GM12878 (cell line): ENCODE results near the gene PDE9A. TPM values are rescaled to one million over a fixed set of nuclear protein-coding genes. Genes with fewer than 3 reads are reported as not detected.

Source experiments
- ATAC-seq: fragments of 200-7000 bp; cut with Tn5 transposase; 3 replicates; pipeline ENCODE4 v1.9.1; 2020; ENCODE audit warnings: mild to moderate bottlenecking, moderate library complexity
- BruUV-seq: library from RNA; stranded (reverse); fragments of 400-500 nt; replicated peaks from 2 replicates; lab custom pipeline; 2021; lab: Mats Ljungman, UMichigan
- CTCF ChIA-PET: fragments of 300-600 bp; sonication (Branson Sonifier 250); formaldehyde crosslinking; extraction: SDS; loops from one replicate; lab custom pipeline; 2021; ENCODE audit warnings: inconsistent platforms; lab: Yijun Ruan, JAX
- POLR2A ChIA-PET: fragments of 350-600 bp; formaldehyde crosslinking; extraction: SDS; loops from one replicate; lab custom pipeline; 2021; ENCODE audit warnings: inconsistent platforms; lab: Charles Lee
- RAD21 ChIA-PET: fragments of 300-600 bp; sonication (Branson Sonifier 250); formaldehyde crosslinking; loops from one replicate; lab custom pipeline; 2023; ENCODE audit warnings: antibody characterized with exemption; ENCODE audit not compliant: unreplicated experiment; lab: Charles Lee
- SMC1A ChIA-PET: fragments of 300-600 bp; sonication (Branson Sonifier 250); formaldehyde crosslinking; loops from one replicate; lab custom pipeline; 2023; ENCODE audit not compliant: unreplicated experiment, uncharacterized antibody; lab: Charles Lee
- DNase-seq: peaks from one replicate; pipeline ENCODE4 v3.0.0-alpha.2; 2011; ENCODE audit warnings: low read depth, low spot score
- FAIRE-seq: peaks from 3 replicates; lab custom pipeline; 2011; peaks lifted over from hg19 to GRCh38; lab: Jason Lieb, UNC
- H2AFZ ChIP-seq: 2 replicates; pipeline ENCODE4 v1.6.0; 2011; ENCODE audit warnings: low read depth, low read length, control low read depth; ENCODE audit not compliant: control insufficient read depth
- H3K27ac ChIP-seq: 2 replicates; pipeline ENCODE4 v1.5.1; 2011; ENCODE audit warnings: control low read depth; ENCODE audit not compliant: control insufficient read depth, insufficient read depth
- H3K27me3 ChIP-seq, 2 experiments: replicated peaks in 1 of 2; 2 replicates each; pipeline versions ENCODE4 v1.6.0 to v1.6.1; 2011; ENCODE audit warnings: low read length in 1 of 2; ENCODE audit not compliant: control insufficient read depth in 2 of 2, insufficient read depth in 2 of 2
- H3K36me3 ChIP-seq, 2 experiments: 2 replicates each; pipeline ENCODE4 v1.5.1; 2011; ENCODE audit warnings: low read length in 1 of 2; ENCODE audit not compliant: control insufficient read depth in 2 of 2, insufficient read depth in 2 of 2
- H3K4me1 ChIP-seq: 2 replicates; pipeline ENCODE4 v1.6.1; 2011; ENCODE audit warnings: mild to moderate bottlenecking, low read length, moderate library complexity, mixed read lengths; ENCODE audit not compliant: control insufficient read depth, insufficient read depth
- H3K4me2 ChIP-seq: 2 replicates; pipeline ENCODE4 v1.6.0; 2011; ENCODE audit warnings: control low read depth; ENCODE audit not compliant: control insufficient read depth, insufficient read depth
- H3K4me3 ChIP-seq: fragments of 200-600 bp; sonication (generic); 2 replicates; pipeline ENCODE4 v1.5.1; 2016
- H3K79me2 ChIP-seq: 2 replicates; pipeline ENCODE4 v1.6.0; 2011; ENCODE audit warnings: low read length; ENCODE audit not compliant: control insufficient read depth, insufficient read depth
- H3K9ac ChIP-seq: 2 replicates; pipeline ENCODE4 v1.8.0; 2011; ENCODE audit warnings: low read length, control low read depth, mixed read lengths; ENCODE audit not compliant: control insufficient read depth, insufficient read depth
- H3K9me3 ChIP-seq: replicated peaks from 3 replicates; pipeline ENCODE4 v1.5.1; 2011; ENCODE audit warnings: mild to moderate bottlenecking, low read length; ENCODE audit not compliant: control insufficient read depth, insufficient read depth
- H4K20me1 ChIP-seq: 2 replicates; pipeline ENCODE4 v1.6.0; 2011; ENCODE audit not compliant: control insufficient read depth, insufficient read depth
- CEBPB ChIP-seq, 2 experiments: fragments of 150-350 bp in 1 of 2; IDR thresholded peaks; 2 replicates each; pipeline ENCODE4 v1.6.1; 2012 to 2014; ENCODE audit warnings: low read depth in 2 of 2, low read length in 2 of 2, borderline replicate concordance in 1 of 2, inconsistent platforms in 1 of 2
- CHD4 ChIP-seq: fragments of 200-600 bp; sonication (generic); IDR thresholded peaks from 2 replicates; pipeline ENCODE4 v1.6.1; 2016; ENCODE audit warnings: mild to moderate bottlenecking
- CREM ChIP-seq: IDR thresholded peaks from 2 replicates; pipeline ENCODE4 v1.6.1; 2014; ENCODE audit warnings: antibody characterized with exemption, low read depth
- FOXM1 ChIP-seq: IDR thresholded peaks from 2 replicates; pipeline ENCODE4 v1.6.1; 2012; ENCODE audit warnings: low read depth, mild to moderate bottlenecking, inconsistent platforms, low read length, moderate library complexity
- MTA2 ChIP-seq: fragments of 450-650 bp; IDR thresholded peaks from 2 replicates; pipeline ENCODE4 v1.6.1; 2016; ENCODE audit warnings: low read depth, mild to moderate bottlenecking, moderate library complexity
- NFYA ChIP-seq: IDR thresholded peaks from 2 replicates; pipeline ENCODE4 v1.6.1; 2011; ENCODE audit warnings: low read depth, mild to moderate bottlenecking, low read length, improper control_type of control experiment, borderline replicate concordance
- PAX8 ChIP-seq: fragments of 450-650 bp; IDR thresholded peaks from 2 replicates; pipeline ENCODE4 v1.6.1; 2017; ENCODE audit warnings: mild to moderate bottlenecking, moderate library complexity
- RAD51 ChIP-seq: fragments of 450-650 bp; IDR thresholded peaks from 2 replicates; pipeline ENCODE4 v1.6.1; 2016; ENCODE audit warnings: moderate library complexity, mild to moderate bottlenecking, inconsistent platforms
- SPI1 ChIP-seq: IDR thresholded peaks from 2 replicates; pipeline ENCODE4 v1.6.1; 2011; ENCODE audit warnings: low read depth, mild to moderate bottlenecking, low read length, moderate library complexity, borderline replicate concordance; ENCODE audit not compliant: insufficient read depth
- TAF1 ChIP-seq: IDR thresholded peaks from 2 replicates; pipeline ENCODE4 v1.6.1; 2011; ENCODE audit warnings: mild to moderate bottlenecking, low read depth, low read length, borderline replicate concordance
- YBX1 ChIP-seq: fragments of 450-650 bp; IDR thresholded peaks from 2 replicates; pipeline ENCODE4 v1.6.1; 2016; ENCODE audit warnings: antibody characterized with exemption
- ZNF687 ChIP-seq: fragments of 450-650 bp; IDR thresholded peaks from 2 replicates; pipeline ENCODE4 v1.6.1; 2017; ENCODE audit warnings: mild to moderate bottlenecking, moderate library complexity
- ZSCAN29 ChIP-seq: fragments of 450-650 bp; IDR thresholded peaks from 2 replicates; pipeline ENCODE4 v1.6.1; 2017; ENCODE audit warnings: mild to moderate bottlenecking, moderate library complexity
- WGBS: methylation state at CpG from one replicate; pipeline ENCODE4 v1.1.6; 2016; ENCODE audit warnings: low lambda C conversion rate; ENCODE audit not compliant: insufficient replicate concordance, insufficient coverage; ENCODE audit errors: missing lambda C conversion rate; 5-methylcytosine and 5-hydroxymethylcytosine counted together
- in situ Hi-C: fragments of 300-500 bp; cut with MboI; formaldehyde crosslinking; loops from 9 replicates; pipeline ENCODE4 v1.14.3; 2018; ENCODE audit warnings: mixed read lengths
- intact Hi-C: fragments of 100-400 bp; cut with micrococcal nuclease; formaldehyde crosslinking; loops from one replicate; pipeline ENCODE4 v1.14.2; 2022; ENCODE audit not compliant: unreplicated experiment
- polyA plus RNA-seq, 11 experiments: library from polyadenylated mRNA; depleted of rRNA in 4 of 11; unstranded in 6 of 11; stranded (reverse) in 5 of 11; fragments of >200 nt; fragmentation: Nextera tagmentation in 4 of 11; fragmentation: Illumina TruSeq in 1 of 11; extraction: Ambion mirVana in 4 of 11; extraction: Trizol in 1 of 11; gene quantifications; 1 replicate in 1 of 11; 2 replicates in 10 of 11; pipeline versions ENCODE4 v1.2.1 to v1.2.3, GENCODE V29; 2011 to 2016; ENCODE audit warnings: inconsistent platforms in 2 of 11, missing spikeins in 2 of 11, low read depth in 1 of 11
- total RNA-seq, 4 experiments: library from RNA; depleted of rRNA in 3 of 4; stranded (reverse); fragments of >200 nt in 3 of 4; fragmentation: Illumina TruSeq in 1 of 4; extraction: Trizol in 1 of 4; gene quantifications; 2 replicates each; pipeline versions ENCODE4 v1.2.1 to v1.2.3, GENCODE V29; 2013 to 2021
- TF ChIP-seq, protein P1 (sequence below): fragments of 450-650 bp; IDR thresholded peaks from 2 replicates; pipeline ENCODE4 v1.6.1; 2016; ENCODE audit warnings: mild to moderate bottlenecking

The PDE9A gene
- total and polyA plus RNA-seq, 10 of the 15 experiments (the other 5 are each of a cell fraction or from before 2014, with no cell fraction given): 0.08 to 0.45 (median 0.20) TPM; not detected in 1

DNA sequence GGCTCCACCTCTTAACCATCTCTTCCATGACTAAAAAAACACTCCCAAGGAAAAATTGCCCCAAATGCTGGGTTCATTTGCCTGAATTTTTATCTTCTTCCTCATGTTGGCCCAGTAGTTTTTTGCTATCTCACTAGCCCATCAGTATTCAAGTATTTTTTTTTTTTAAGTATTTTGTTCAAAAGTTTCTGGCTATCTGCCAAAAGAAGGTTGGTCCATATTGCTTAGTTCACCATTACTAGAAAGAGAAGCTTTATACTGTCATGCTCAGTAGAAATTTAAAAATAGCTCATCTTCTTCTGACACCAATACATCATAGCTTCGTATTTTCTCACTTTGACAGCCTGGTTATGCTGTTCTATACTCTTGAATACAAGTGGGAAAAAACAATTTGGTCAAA, 41.0 kb upstream of the PDE9A start:
- no TSS peak for BruUV-seq

More for the DNA sequence above, 41.0 kb upstream of the PDE9A start:
- ChIA-PET SMC1A (no interaction called here), POLR2A (interaction anchor here (0.7 kb wide), 1 partner anchor 42 kb away, joined by 3 read pairs; no protein-coding TSS in a partner anchor), RAD21 (no interaction called here), CTCF (no interaction called here)
- DNase-seq (no peak), ATAC-seq (no peak), FAIRE-seq (no peak)
- no peaks in the 10 kb centered on the region for H3K36me3 ChIP-seq
- peaks cover 5% of the 10 kb centered on the region; the same call in 2 of the 3 replicates for H3K9me3 ChIP-seq
- no peak overlapping the region for H3K9ac ChIP-seq
- TF ChIP-seq CREM: no peak
- TF ChIP-seq, protein P1, sequence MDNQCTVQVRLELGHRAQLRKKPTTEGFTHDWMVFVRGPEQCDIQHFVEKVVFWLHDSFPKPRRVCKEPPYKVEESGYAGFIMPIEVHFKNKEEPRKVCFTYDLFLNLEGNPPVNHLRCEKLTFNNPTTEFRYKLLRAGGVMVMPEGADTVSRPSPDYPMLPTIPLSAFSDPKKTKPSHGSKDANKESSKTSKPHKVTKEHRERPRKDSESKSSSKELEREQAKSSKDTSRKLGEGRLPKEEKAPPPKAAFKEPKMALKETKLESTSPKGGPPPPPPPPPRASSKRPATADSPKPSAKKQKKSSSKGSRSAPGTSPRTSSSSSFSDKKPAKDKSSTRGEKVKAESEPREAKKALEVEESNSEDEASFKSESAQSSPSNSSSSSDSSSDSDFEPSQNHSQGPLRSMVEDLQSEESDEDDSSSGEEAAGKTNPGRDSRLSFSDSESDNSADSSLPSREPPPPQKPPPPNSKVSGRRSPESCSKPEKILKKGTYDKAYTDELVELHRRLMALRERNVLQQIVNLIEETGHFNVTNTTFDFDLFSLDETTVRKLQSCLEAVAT: no peak
- no peak for TF ChIP-seq MTA2
- no peak for TF ChIP-seq CEBPB (IDR thresholded peaks at IDR 0.05; ENCODE audit: borderline replicate concordance in 1 of 2, low read depth in 2 of 2, low read length in 2 of 2)
- TF ChIP-seq ZSCAN29: no peak
- no peak for TF ChIP-seq ZNF687
- TF ChIP-seq CHD4: no peak
- TF ChIP-seq SPI1: no peak
- TF ChIP-seq NFYA: no peak
- no peak for TF ChIP-seq TAF1
- no peak for TF ChIP-seq PAX8
- TF ChIP-seq YBX1: no peak
- TF ChIP-seq FOXM1: no peak
- TF ChIP-seq RAD51: no peak
- no peak overlapping the region for H3K4me2 ChIP-seq
- no peaks in the 10 kb centered on the region for H3K4me1 ChIP-seq
- 0% methylated on average over 1 of the region's 1 CpG for WGBS
- no peaks in the 10 kb centered on the region for H4K20me1 ChIP-seq
- H3K4me3 ChIP-seq: no peak overlapping the region
- in situ Hi-C loops (no loop called here), intact Hi-C loops (no loop called here)
- H3K27ac ChIP-seq: no peak overlapping the region
- no peaks in the 10 kb centered on the region for H3K79me2 ChIP-seq
- H2AFZ ChIP-seq: no peak overlapping the region
- no peaks in the 10 kb centered on the region; a peak in 1 of 4 replicates for H3K27me3 ChIP-seq
